Inflammatory macrophage (primary cell): ENCODE results near the gene GTF2A1L.
A peak's percentile ranks its signal among the peaks of the same experiment; 100 is the strongest.
"Not testable (repeated sequence)": the region's sequence is repeated elsewhere in the genome, so short reads cannot be mapped to it uniquely, and the experiment has no call there.

Experiments used
- DNase-seq, 2 donors: peaks; one replicate each; pipeline ENCODE4 v3.0.0-alpha.2; 2020 to 2022

Gene GTF2A1L

DNA sequence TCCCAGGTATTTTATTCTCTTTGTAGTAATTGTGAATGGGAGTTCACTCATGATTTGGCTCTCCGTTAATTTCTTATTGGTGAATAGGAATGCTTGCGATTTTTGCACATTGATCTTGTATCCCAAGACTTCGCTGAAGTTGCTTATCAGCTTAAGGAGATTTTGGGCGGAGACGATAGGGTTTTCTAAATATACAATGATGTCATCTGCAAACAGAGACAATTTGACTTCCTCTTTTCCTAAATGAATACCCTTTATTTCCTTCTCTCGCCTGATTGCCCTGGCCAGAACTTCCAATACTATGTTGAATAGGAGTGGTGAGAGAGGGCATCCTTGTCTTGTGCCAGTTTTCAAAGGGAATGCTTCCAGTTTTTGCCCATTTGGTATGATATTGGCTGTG lies 86.0 kb downstream of the GTF2A1L start:
- not testable (repeated sequence) for DNase-seq

GRCh38 chr2:48707466-48707865 lies 89.8 kb downstream of the GTF2A1L start:
- no peak for DNase-seq

- DNase-seq = no peak
Observed at GRCh38 chr2:48709096-48710034, 91.7 kb downstream of the GTF2A1L start.

DNA sequence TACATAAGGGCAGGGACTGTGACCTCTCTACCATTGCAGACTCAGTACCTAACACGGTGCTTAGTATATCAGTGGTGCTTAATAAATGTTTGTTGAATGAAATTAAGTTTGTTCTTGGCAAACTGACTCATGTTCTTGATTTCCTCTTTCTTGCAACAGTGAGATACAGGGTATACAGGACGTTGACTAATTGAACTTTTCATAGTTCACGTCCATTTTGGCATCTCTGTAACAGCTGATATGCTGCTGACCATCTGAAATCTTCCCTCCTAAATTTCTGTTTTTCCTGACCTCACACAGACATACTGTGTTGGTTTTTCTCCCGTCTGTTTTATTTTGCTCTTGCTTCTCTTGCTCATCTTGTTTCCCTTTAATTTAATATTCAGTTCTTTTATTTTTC lies 93.7 kb downstream of the GTF2A1L start:
- no peak for DNase-seq

DNA sequence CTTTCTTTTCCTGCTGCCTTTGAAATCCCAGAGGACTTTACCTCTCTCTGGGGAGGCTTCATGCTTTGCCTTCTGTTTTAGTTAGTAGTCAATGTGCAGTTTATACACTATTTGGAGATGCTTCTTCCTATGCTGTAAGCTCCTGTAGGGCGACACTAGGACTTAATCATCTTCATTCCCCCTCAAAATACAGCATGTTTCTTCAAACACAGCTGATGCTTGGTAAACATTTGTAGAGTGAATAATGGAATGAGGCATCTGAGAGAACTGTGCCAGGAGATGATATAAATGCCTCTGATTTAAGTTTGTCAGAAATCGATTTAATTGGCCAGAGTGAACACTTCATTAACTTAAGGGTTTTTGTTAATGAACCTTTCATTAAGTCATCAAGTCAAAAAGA lies 94.5 kb downstream of the GTF2A1L start:
- no peak for DNase-seq

DNA sequence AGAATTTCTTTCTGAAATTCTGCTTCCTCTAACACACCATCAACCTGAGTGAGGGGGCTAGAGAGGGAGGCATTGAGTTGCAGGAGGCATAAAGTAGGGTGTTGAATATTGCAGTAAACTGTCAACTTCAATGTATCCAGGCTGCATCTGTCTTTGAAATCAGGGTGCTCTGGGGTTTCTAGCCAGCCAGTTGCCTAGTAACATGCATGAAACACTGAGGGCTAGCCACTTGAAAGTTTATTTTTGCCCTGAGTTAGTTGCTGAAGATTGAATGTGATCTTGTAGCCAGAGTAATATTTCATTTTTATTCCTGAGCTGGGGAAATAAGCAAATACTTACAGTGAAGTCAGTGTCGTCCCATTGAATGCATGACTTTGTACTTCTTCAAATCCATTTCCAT lies 96.0 kb downstream of the GTF2A1L start:
- DNase-seq = no peak

DNA sequence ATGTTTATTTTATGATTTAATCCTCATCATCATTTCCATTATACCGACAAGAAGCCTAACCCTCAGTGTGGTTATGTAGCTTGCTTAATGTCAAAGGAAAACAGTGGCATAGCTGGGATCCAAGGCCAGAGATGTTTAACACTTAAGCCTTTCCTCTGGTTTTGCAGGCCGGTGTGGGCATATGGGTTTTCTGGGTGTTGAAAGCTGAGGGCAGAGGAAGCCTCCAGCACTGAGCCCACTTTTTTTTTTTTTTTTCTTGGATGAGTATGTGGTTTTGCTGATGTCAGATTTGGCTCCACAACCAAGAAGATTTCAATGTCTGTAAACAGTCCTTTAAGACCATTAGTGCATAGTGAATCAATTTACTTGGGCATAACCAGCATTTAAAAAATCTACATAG lies 96.6 kb downstream of the GTF2A1L start:
- no peak for DNase-seq

DNA sequence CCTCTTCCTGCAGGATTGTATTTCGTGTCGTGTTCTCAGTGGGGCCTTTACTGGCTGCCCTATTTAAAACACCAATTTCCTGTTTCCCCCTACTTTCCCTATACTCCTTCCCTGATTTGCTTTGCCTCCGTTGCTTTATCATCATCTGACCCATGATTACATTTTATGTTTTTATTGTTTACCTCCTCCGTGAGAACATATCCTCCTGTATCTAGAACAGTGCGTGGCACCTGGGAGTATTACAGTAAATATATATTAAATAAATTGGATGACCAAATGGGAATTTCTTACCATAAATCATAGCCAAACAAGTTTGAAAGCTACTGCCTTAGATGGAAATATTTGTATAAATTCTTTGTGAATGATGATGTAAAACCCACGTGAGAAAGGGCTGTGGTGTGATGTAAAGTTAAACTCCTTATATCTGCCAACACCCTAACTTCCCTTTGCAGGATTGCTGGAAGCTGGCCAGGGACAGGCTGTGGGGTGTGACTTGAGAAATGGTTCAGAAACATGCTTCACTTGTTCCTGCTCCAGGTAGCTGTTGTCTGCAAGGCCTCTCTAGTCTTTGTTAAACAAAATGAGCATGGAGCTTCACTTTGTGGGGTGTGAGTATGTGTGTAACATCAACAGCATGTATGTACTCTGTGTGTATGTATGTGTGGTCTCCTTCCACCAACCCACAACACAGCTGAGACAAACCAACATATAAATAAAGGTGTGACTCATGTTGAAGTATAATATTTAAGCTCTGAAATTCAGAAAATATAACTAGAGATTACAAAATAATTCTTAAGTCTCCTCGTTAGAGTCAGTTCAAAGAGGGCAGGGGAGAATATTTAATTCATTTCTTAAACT lies 97.6 kb downstream of the GTF2A1L start:
- DNase-seq = peak; percentile 69 to 71

GRCh38 chr2:48715956-48716355 lies 98.3 kb downstream of the GTF2A1L start:
- no peak for DNase-seq

GRCh38 chr2:48717846-48718245 lies 100.2 kb downstream of the GTF2A1L start:
- DNase-seq = peak; percentile 37 to 53

DNA sequence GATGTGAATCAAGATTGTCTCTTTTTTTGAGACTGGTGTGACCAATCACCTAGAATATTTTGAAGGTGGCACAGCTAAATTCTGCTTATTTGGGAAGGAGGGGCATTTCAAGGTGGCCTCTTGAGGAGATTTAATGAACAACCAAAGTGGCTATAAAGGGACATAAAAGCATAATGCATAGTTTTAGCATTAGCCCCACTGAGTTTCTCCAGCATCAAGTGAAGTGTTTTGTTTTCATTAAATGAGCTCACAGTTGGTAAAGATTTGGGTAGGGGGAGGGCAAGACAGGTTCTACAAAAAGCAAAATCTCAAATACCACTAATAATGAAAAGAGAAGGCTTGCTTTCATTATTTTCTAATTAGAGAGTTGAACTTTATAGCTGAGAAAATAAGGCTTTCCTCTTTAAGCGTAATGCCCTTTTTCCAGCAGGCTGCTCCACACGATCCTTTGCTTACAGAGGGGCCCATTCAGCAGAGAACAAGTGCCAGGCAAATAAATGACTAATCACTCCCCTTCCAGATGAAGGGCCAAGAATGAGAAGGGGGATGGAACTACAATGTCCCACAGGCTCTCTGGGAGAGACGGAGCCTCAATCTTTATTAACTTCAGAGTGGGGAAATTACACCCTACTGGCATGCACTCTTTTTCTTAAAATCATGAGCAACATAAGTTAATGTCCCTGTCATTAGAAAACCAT lies 102.0 kb downstream of the GTF2A1L start:
- no peak for DNase-seq

DNA sequence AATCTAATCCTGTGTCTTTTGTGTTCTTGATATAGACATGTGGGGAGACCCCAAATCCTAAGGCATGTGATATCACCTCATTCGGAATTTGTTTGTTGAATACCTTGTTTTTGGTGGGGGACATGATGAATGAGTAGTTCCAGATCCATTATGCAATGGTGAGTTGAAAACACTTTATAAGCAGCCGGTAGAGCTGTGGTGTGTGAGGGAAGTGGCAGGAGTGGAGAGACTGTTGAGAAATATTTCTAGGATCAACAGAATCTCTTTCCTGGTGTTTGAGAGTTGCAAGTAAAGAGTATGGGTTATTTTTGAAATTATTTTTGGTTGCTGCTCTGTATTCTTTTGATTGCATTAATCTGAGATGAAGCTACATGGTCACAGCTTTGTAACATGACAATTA lies 103.5 kb downstream of the GTF2A1L start:
- DNase-seq = no peak

DNA sequence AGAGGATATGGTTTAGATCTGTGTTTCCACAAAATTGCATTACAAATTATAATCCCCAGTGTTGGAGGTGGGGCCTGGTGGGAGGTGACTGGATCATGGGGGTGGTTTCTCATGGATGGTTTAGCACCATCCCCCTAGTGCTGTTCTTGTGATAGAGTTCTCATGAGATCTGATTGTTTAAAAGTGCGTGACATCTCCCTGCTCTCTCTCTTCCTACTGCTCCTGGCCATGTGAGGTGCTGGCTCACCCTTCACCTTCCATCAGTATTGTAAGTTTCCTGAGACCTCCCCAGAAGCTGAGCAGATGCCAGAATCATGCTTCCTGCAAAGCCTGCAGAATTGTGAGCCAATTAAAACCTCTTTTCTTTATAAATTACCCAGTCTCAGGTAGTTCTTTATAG lies 104.7 kb downstream of the GTF2A1L start:
- DNase-seq = no peak

- DNase-seq = no peak
Observed at GRCh38 chr2:48723129-48723528, 105.5 kb downstream of the GTF2A1L start.

- DNase-seq = no peak
Observed at GRCh38 chr2:48724278-48724677, 106.6 kb downstream of the GTF2A1L start.

DNA sequence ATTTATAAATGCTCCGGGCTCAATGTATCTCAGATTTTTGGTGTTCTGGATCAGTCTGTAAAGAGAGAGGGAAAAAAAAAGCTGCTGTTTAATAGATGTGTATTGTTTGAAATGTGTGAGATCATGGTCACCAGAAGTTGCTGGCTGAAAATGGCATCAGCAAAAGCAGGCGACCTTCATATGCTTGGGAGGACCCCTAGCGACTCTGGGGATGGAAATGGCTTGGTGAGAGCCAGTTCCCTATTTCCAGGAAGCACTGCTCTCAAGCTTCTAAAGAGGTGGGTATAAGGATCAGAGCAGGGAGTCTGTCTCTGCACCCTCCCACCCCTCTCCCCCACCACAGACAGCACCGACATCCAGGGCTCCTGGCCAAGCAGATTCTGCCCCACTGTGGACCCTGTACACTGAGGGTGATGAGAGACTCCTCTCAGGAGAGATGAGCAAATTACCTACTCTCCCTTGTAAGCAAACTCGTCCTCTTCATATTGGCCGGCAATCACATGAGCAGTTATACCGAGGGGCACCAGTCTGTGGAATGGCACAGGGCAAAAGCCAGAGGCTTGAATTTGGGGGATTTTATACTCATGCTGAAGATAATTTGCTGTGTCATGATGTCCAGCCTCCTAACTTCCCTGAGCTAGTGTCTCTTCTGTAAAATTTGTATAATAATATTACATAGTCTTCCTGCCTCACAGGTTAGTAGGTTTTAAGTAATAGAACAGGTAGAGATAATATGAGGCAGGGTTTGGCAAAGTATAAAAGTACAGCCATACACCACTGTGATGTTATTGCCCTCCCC lies 108.2 kb downstream of the GTF2A1L start:
- no peak for DNase-seq

DNA sequence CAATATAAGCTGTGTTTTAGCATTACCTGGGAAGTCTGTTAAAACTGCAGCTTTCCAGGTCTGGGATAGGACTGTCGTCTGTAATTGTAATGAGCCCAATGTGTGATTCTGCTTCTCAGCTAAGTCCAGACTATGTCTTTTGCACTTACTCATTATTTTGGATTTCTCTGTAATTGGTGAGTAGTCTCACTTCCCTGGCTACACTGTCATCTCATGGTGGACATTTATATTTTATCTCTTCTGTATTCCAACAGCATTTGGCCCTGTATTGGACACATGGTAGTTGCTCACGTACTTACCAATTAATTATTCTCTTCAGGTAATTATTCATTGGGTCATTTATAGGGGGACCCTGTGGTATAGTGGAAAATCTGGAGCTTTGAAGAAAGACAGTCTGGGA lies 109.9 kb downstream of the GTF2A1L start:
- DNase-seq = peak in 1 of 2 donors; percentile 8

DNA sequence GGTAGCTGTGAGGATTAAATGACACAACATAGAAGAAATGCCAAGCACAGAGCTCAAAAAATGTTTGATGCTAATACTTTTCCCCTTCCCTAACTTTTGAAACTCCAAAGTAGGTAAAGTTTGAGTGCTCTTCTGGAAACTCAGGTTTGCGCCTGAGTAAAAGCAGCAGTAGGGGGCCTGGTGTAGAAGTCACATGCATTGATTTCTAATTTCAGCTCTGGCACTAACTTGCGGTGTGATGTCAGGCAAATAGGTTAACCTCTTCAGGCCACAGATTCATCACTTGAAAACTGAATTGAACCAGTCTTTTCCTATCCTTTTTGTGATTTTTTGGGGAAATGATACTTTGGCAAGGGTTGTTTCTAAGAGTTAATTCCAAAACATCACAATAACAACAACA lies 110.6 kb downstream of the GTF2A1L start:
- no peak for DNase-seq

- no peak for DNase-seq
Observed at GRCh38 chr2:48728840-48729239, 111.2 kb downstream of the GTF2A1L start.
